HFF-Myc (cell line): ENCODE measurements around the gene DNAH11.

Source experiments
- DNase-seq: peaks from one replicate; pipeline ENCODE4 v3.0.0-alpha.2; 2011; ENCODE audit warnings: low read depth; ENCODE audit errors: extremely low read depth
- H3K4me3 ChIP-seq: replicated peaks from 2 replicates; pipeline ENCODE4 v1.5.1; 2011; ENCODE audit warnings: low read depth, mild to moderate bottlenecking, control low read depth, low read length
- CTCF ChIP-seq: IDR thresholded peaks from 2 replicates; pipeline ENCODE4 v1.5.1; 2012; ENCODE audit warnings: mild to moderate bottlenecking, low read depth, low read length, control low read depth; ENCODE audit errors: missing control alignments

The DNAH11 gene

GRCh38 chr7:21902240-21902639 lies 359.4 kb downstream of the DNAH11 start:
- TF ChIP-seq CTCF, result no peak
- H3K4me3 ChIP-seq, result no peak overlapping the region
- DNase-seq, result no peak

GRCh38 chr7:21903020-21903786 lies 360.4 kb downstream of the DNAH11 start:
- DNase-seq, result no peak
- TF ChIP-seq CTCF, result no peak
- no peak overlapping the region for H3K4me3 ChIP-seq

GRCh38 chr7:21908746-21909145 lies 365.9 kb downstream of the DNAH11 start:
- no peak for DNase-seq
- H3K4me3 ChIP-seq, result no peak overlapping the region
- TF ChIP-seq CTCF, result no peak

GRCh38 chr7:21910253-21910652 lies 367.4 kb downstream of the DNAH11 start:
- no peak for DNase-seq
- no peak overlapping the region for H3K4me3 ChIP-seq
- no peak for TF ChIP-seq CTCF

- peak; percentile 68 for DNase-seq
- no peak for TF ChIP-seq CTCF
Observed at GRCh38 chr7:21911341-21911875, 368.6 kb downstream of the DNAH11 start.

GRCh38 chr7:21912305-21912704 lies 369.5 kb downstream of the DNAH11 start:
- TF ChIP-seq CTCF, result no peak
- no peak overlapping the region for H3K4me3 ChIP-seq
- DNase-seq, result peak; percentile 45

More at GRCh38 chr7:21911341-21911875, 368.6 kb downstream of the DNAH11 start:
- no peak overlapping the region for H3K4me3 ChIP-seq
